Nephron (organoid): ENCODE measurements around the gene HP1BP3.

Experiments used
- H3K27ac Mint-ChIP-seq, 3 experiments: 2 replicates each; pipeline ENCODE4 v1.8.0; 2020; ENCODE audit warnings: mixed read lengths in 3 of 3, mild to moderate bottlenecking in 2 of 3, moderate library complexity in 1 of 3
- H3K27me3 Mint-ChIP-seq: 2 replicates; pipeline ENCODE4 v1.8.0; 2021; ENCODE audit warnings: low read depth, mild to moderate bottlenecking, moderate library complexity, mixed read lengths
- H3K36me3 Mint-ChIP-seq: 2 replicates; pipeline ENCODE4 v1.8.0; 2020; ENCODE audit warnings: low read depth, mixed read lengths
- H3K4me1 Mint-ChIP-seq: 2 replicates; pipeline ENCODE4 v1.8.0; 2020; ENCODE audit warnings: mixed read lengths
- H3K4me3 Mint-ChIP-seq, 3 experiments: 2 replicates each; pipeline ENCODE4 v1.8.0; 2020; ENCODE audit warnings: mild to moderate bottlenecking in 3 of 3, mixed read lengths in 3 of 3, moderate library complexity in 2 of 3
- H3K9me3 Mint-ChIP-seq: 2 replicates; pipeline ENCODE4 v1.8.0; 2020; ENCODE audit warnings: mixed read lengths
- TF ChIP-seq, protein P1 (sequence below), 3 experiments: fragments of 200-600 bp; sonication (generic); IDR thresholded peaks; one replicate each; pipeline ENCODE4 v1.5.0; 2021; ENCODE audit warnings: antibody characterized with exemption in 3 of 3; ENCODE audit not compliant: unreplicated experiment in 3 of 3

Gene HP1BP3

DNA sequence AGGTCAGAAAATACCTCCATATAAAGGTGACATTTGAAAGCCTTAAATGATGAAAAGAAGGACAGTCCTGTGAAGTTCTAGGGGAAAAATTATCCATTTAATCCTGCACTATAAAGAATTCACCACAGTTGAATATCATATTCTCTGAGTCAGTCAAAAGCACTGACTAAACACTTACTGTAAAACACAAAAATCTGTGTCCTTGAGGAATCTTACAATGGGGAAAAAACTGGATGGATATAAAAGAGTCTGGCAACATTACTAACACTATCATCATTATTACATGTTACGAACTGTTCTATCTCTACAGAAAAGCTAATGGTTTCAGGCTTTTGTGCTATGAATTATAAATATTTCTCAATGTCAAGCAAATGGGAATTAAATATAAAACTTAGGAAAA, 42.4 kb upstream of the HP1BP3 start:
- Mint-ChIP-seq H3K4me3 (no peak overlapping the region), H3K27me3 (no peaks in the 10 kb centered on the region), H3K4me1 (no peaks in the 10 kb centered on the region), H3K9me3 (peaks cover 7% of the 10 kb centered on the region), H3K27ac (no peak overlapping the region), H3K36me3 (peaks cover 46% of the 10 kb centered on the region)
- TF ChIP-seq, protein P1, sequence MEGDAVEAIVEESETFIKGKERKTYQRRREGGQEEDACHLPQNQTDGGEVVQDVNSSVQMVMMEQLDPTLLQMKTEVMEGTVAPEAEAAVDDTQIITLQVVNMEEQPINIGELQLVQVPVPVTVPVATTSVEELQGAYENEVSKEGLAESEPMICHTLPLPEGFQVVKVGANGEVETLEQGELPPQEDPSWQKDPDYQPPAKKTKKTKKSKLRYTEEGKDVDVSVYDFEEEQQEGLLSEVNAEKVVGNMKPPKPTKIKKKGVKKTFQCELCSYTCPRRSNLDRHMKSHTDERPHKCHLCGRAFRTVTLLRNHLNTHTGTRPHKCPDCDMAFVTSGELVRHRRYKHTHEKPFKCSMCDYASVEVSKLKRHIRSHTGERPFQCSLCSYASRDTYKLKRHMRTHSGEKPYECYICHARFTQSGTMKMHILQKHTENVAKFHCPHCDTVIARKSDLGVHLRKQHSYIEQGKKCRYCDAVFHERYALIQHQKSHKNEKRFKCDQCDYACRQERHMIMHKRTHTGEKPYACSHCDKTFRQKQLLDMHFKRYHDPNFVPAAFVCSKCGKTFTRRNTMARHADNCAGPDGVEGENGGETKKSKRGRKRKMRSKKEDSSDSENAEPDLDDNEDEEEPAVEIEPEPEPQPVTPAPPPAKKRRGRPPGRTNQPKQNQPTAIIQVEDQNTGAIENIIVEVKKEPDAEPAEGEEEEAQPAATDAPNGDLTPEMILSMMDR (IDR thresholded peaks at IDR 0.05; ENCODE audit: unreplicated experiment in 3 of 3) = no peak

DNA sequence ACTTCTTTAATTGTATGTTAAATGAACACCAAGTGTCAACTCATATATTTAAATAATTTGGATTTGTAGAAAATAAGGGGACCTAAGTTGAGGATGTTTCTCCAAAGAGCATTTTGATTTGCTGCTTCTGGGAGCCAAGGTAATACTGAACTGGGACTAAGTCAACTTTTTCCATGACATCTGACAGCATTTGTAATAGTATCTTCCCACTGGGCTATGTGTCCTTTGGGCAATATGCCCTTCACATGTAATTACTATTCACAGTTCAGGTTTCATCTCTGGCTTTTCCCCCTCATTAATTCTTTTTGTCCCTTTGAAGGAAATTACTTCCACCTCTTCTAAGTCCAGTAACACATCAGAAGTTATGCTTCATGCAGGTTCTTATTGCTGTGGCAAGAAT, 36.7 kb upstream of the HP1BP3 start:
- Mint-ChIP-seq H3K4me1 (no peaks in the 10 kb centered on the region), H3K27ac (no peak overlapping the region), H3K36me3 (peaks cover 60% of the 10 kb centered on the region), H3K27me3 (no peaks in the 10 kb centered on the region), H3K4me3 (no peak overlapping the region), H3K9me3 (no peaks in the 10 kb centered on the region)
- TF ChIP-seq, protein P1 (IDR thresholded peaks at IDR 0.05; ENCODE audit: unreplicated experiment in 3 of 3) = no peak

DNA sequence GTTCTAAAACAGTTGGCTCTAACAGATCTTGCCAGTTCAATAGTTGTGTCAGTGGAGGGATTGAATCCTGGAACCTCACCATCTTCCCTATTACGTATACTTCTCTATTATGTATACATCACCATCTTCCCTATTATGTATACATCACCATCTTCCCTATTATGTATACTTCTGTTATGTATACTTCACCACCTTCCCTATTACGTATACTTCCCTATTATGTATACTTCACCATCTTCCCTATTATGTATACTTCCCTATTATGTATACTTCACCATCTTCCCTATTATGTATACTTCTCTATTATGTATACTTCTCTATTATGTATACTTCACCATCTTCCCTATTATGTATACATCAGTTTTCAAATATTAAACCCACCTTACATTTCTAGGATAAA, 34.4 kb upstream of the HP1BP3 start:
- no peak overlapping the region for H3K4me3 Mint-ChIP-seq
- H3K9me3 Mint-ChIP-seq = no peaks in the 10 kb centered on the region
- no peaks in the 10 kb centered on the region for H3K27me3 Mint-ChIP-seq
- H3K4me1 Mint-ChIP-seq = no peaks in the 10 kb centered on the region
- H3K27ac Mint-ChIP-seq = no peak overlapping the region
- TF ChIP-seq, protein P1 (IDR thresholded peaks at IDR 0.05; ENCODE audit: unreplicated experiment in 3 of 3) = no peak
- peaks cover 59% of the 10 kb centered on the region for H3K36me3 Mint-ChIP-seq

DNA sequence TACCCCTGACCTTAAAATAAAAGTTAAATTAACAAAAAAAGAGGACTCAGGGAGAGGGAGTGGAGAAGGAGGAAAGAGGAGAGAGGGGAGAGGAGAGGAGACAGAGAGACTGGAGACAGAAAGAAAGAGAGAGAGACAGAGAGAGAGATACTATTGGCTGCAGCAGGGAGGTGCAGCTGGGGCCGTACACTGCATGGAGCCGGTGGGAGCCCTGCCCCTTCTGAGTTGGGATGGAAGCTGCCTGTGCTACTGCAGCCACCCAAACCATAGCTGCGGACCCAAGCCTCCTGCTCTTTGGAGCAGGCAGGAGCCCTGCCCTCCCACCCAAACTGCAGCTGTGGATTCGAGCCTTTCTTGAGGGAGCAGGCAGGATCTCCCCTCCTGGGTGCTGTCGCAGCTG, 32.7 kb upstream of the HP1BP3 start:
- Mint-ChIP-seq H3K27ac (no peak overlapping the region), H3K4me1 (no peaks in the 10 kb centered on the region), H3K9me3 (no peaks in the 10 kb centered on the region), H3K4me3 (no peak overlapping the region), H3K36me3 (peaks cover 55% of the 10 kb centered on the region), H3K27me3 (no peaks in the 10 kb centered on the region)
- TF ChIP-seq, protein P1 (IDR thresholded peaks at IDR 0.05; ENCODE audit: unreplicated experiment in 3 of 3) = no peak

DNA sequence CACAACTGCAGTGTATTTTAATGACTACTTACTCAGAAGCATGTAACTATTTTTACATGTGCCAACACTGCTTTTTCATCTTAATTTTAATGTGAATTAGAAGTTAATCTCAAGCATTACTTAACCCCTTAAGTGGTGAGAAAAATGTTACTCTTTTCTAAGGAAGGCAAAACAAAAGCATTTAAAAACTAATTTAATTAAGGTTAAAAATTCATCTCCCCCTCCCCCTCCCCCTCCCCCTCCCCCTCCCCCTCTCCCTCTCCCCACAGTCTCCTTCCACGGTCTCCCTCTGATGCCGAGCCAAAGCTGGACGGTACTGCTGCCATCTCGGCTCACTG, 27.4 kb upstream of the HP1BP3 start:
- Mint-ChIP-seq H3K36me3 (peaks cover 48% of the 10 kb centered on the region), H3K4me3 (no peak overlapping the region), H3K27me3 (no peaks in the 10 kb centered on the region), H3K4me1 (no peaks in the 10 kb centered on the region), H3K27ac (no peak overlapping the region), H3K9me3 (no peaks in the 10 kb centered on the region)
- TF ChIP-seq, protein P1 (IDR thresholded peaks at IDR 0.05; ENCODE audit: unreplicated experiment in 3 of 3) = no peak

- H3K27ac Mint-ChIP-seq = no peak overlapping the region
- H3K36me3 Mint-ChIP-seq = peaks cover 40% of the 10 kb centered on the region
- no peaks in the 10 kb centered on the region for H3K9me3 Mint-ChIP-seq
- TF ChIP-seq, protein P1 (IDR thresholded peaks at IDR 0.05; ENCODE audit: unreplicated experiment in 3 of 3) = no peak
- H3K4me3 Mint-ChIP-seq = no peak overlapping the region
- H3K27me3 Mint-ChIP-seq = no peaks in the 10 kb centered on the region
- no peaks in the 10 kb centered on the region for H3K4me1 Mint-ChIP-seq
Observed at GRCh38 chr1:20811916-20812315, 24.8 kb upstream of the HP1BP3 start.
